GM23338 (cell line): ENCODE measurements around the gene RGL1. TPM values are rescaled to one million over a fixed set of nuclear protein-coding genes. Genes with fewer than 3 reads are reported as not detected.

Source experiments
- ATAC-seq: fragments of 200-7000 bp; cut with Tn5 transposase; 3 replicates; pipeline ENCODE4 v1.9.1; 2020
- DNase-seq: peaks from one replicate; pipeline ENCODE4 v3.0.0-alpha.2; 2015; ENCODE audit warnings: low spot score
- H2AFZ ChIP-seq: fragments of 200-600 bp; sonication (generic); 2 replicates; pipeline ENCODE4 v1.8.0; 2016; ENCODE audit warnings: antibody characterized with exemption, mild to moderate bottlenecking, moderate library complexity
- H3F3A ChIP-seq: fragments of 200-600 bp; sonication (generic); replicated peaks from 2 replicates; pipeline ENCODE4 v1.8.0; 2017; ENCODE audit warnings: antibody characterized with exemption, mixed run types, low read depth
- H3K27ac ChIP-seq: fragments of 200-600 bp; sonication (generic); 2 replicates; pipeline ENCODE4 v1.6.1; 2016; ENCODE audit warnings: low read depth
- H3K27me3 ChIP-seq: fragments of 200-600 bp; sonication (generic); 2 replicates; pipeline ENCODE4 v1.8.0; 2016; ENCODE audit warnings: mild to moderate bottlenecking, mixed run types, moderate library complexity; ENCODE audit not compliant: insufficient read depth
- H3K36me3 ChIP-seq: fragments of 200-600 bp; sonication (generic); 2 replicates; pipeline ENCODE4 v1.8.0; 2016; ENCODE audit warnings: mild to moderate bottlenecking; ENCODE audit not compliant: insufficient read depth
- H3K4me1 ChIP-seq: fragments of 200-600 bp; sonication (generic); 2 replicates; pipeline ENCODE4 v1.8.0; 2016; ENCODE audit warnings: mild to moderate bottlenecking, moderate library complexity; ENCODE audit not compliant: insufficient read depth
- H3K4me2 ChIP-seq: fragments of 200-600 bp; sonication (generic); 2 replicates; pipeline ENCODE4 v1.7.1; 2017; ENCODE audit warnings: mixed run types
- H3K4me3 ChIP-seq: fragments of 200-600 bp; sonication (generic); 2 replicates; pipeline ENCODE4 v1.6.1; 2016; ENCODE audit warnings: mixed run types
- H3K79me2 ChIP-seq: fragments of 200-600 bp; sonication (generic); replicated peaks from 2 replicates; pipeline ENCODE4 v1.8.0; 2017; ENCODE audit warnings: mild to moderate bottlenecking; ENCODE audit not compliant: insufficient read depth
- H3K9me2 ChIP-seq: fragments of 200-600 bp; sonication (generic); 2 replicates; pipeline ENCODE4 v1.8.0; 2017; ENCODE audit not compliant: insufficient read depth
- H4K20me1 ChIP-seq: fragments of 200-600 bp; sonication (generic); replicated peaks from 2 replicates; pipeline ENCODE4 v1.8.0; 2017; ENCODE audit warnings: mild to moderate bottlenecking; ENCODE audit not compliant: insufficient read depth
- H3K27ac Mint-ChIP-seq: 2 replicates; pipeline ENCODE4 v1.8.0; 2020; ENCODE audit warnings: inconsistent platforms, mild to moderate bottlenecking, moderate library complexity, mixed read lengths
- H3K27me3 Mint-ChIP-seq: 3 replicates; pipeline ENCODE4 v1.8.0; 2022; ENCODE audit warnings: low read depth, mild to moderate bottlenecking, moderate library complexity, mixed read lengths, inconsistent platforms; ENCODE audit not compliant: insufficient read depth, poor library complexity
- H3K36me3 Mint-ChIP-seq: 3 replicates; pipeline ENCODE4 v1.8.0; 2021; ENCODE audit warnings: low read depth, mild to moderate bottlenecking, inconsistent platforms, moderate library complexity, mixed read lengths
- H3K4me1 Mint-ChIP-seq: 3 replicates; pipeline ENCODE4 v1.8.0; 2020; ENCODE audit warnings: mild to moderate bottlenecking, inconsistent platforms, mixed read lengths
- H3K4me3 Mint-ChIP-seq: 3 replicates; pipeline ENCODE4 v1.8.0; 2021; ENCODE audit warnings: moderate library complexity, mild to moderate bottlenecking, inconsistent platforms, mixed read lengths
- H3K9me3 Mint-ChIP-seq: 3 replicates; pipeline ENCODE4 v1.8.0; 2020; ENCODE audit warnings: moderate library complexity, mild to moderate bottlenecking, inconsistent platforms, mixed read lengths
- CREB1 ChIP-seq: fragments of 250-450 bp; sonication (Bioruptor Pico); IDR thresholded peaks from 2 replicates; pipeline ENCODE4 v1.5.0; 2020; ENCODE audit warnings: low read depth, mild to moderate bottlenecking, moderate library complexity
- CTCF ChIP-seq, 2 experiments: fragments of 200-600 bp in 1 of 2; sonication (generic) in 1 of 2; conservative IDR thresholded peaks; 2 replicates each; pipeline versions ENCODE4 v1.5.1 to v1.6.1; 2016 to 2017; ENCODE audit warnings: antibody characterized with exemption in 2 of 2, low read depth in 2 of 2, mild to moderate bottlenecking in 2 of 2, moderate library complexity in 1 of 2
- ETS1 ChIP-seq: IDR thresholded peaks from 2 replicates; pipeline ENCODE4 v1.6.1; 2016; ENCODE audit warnings: antibody characterized with exemption
- EZH2 ChIP-seq: fragments of 200-600 bp; sonication (generic); IDR thresholded peaks from one replicate; pipeline ENCODE4 v1.8.0; 2017; ENCODE audit warnings: antibody characterized with exemption, mild to moderate bottlenecking, low read depth; ENCODE audit not compliant: unreplicated experiment
- EZH2phosphoT487 ChIP-seq: fragments of 200-600 bp; sonication (generic); IDR thresholded peaks from one replicate; pipeline ENCODE4 v1.8.1; 2018; ENCODE audit warnings: antibody characterized with exemption; ENCODE audit not compliant: unreplicated experiment
- JUNB ChIP-seq: IDR thresholded peaks from one replicate; pipeline ENCODE4 v1.6.1; 2016; ENCODE audit warnings: antibody characterized with exemption; ENCODE audit not compliant: unreplicated experiment
- NANOG ChIP-seq: IDR thresholded peaks from 2 replicates; pipeline ENCODE4 v1.6.1; 2016; ENCODE audit warnings: antibody characterized with exemption, borderline replicate concordance
- POLR2AphosphoS5 ChIP-seq: IDR thresholded peaks from 2 replicates; pipeline ENCODE4 v1.6.1; 2016; ENCODE audit warnings: antibody characterized with exemption, low read depth
- STAT1 ChIP-seq: IDR thresholded peaks from one replicate; pipeline ENCODE4 v1.6.1; 2016; ENCODE audit warnings: antibody characterized with exemption; ENCODE audit not compliant: unreplicated experiment
- ZNF114 ChIP-seq: fragments of 250-450 bp; sonication (Bioruptor Pico); IDR thresholded peaks from 2 replicates; pipeline ENCODE4 v1.5.0; 2020; ENCODE audit warnings: mild to moderate bottlenecking, moderate library complexity
- ZNF331 ChIP-seq: fragments of 250-450 bp; sonication (Bioruptor Pico); IDR thresholded peaks from 2 replicates; pipeline ENCODE4 v1.5.0; 2020; ENCODE audit warnings: low read depth, mild to moderate bottlenecking, moderate library complexity
- ZNF462 ChIP-seq: fragments of 250-450 bp; sonication (Bioruptor Pico); IDR thresholded peaks from 2 replicates; pipeline ENCODE4 v1.5.0; 2020; ENCODE audit warnings: mild to moderate bottlenecking, moderate library complexity
- polyA plus RNA-seq: library from polyadenylated mRNA; unstranded; fragments of >200 nt; fragmentation: Nextera tagmentation; extraction: Ambion mirVana; gene quantifications from 2 replicates; pipeline ENCODE4 v1.2.1, GENCODE V29; 2016
- total RNA-seq: library from RNA; depleted of rRNA; stranded (reverse); fragments of >200 nt; shearing (Covaris generic); gene quantifications from 2 replicates; pipeline ENCODE4 v1.2.3, GENCODE V29; 2014
- TF ChIP-seq, protein P1 (sequence below): IDR thresholded peaks from one replicate; pipeline ENCODE4 v1.6.1; 2018; ENCODE audit warnings: antibody characterized with exemption; ENCODE audit not compliant: unreplicated experiment

The RGL1 gene
- total and polyA plus RNA-seq, 2 experiments from 2014 or later: 0.91 to 2.6 TPM

DNA sequence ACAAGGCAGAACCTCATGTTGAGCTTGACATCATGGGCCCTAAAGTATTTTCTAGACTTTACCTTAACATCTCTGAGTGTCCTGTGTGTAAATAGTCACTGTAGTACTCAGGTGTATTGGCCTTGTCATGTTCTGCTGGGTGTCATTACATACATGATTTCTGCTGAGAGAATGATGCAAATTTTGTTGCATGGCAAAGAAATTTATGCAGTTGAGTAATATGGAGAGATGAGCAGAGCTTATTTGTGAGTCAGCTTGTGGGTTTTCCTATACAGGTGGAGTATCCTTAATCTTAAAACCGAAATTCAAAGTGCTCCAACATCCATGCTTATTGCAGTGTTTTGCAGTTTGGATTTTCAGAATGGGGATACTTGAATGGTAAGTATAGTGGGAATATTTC lies 36.6 kb downstream of the RGL1 start:
- Histone ChIP-seq H3F3A (no peaks in the 10 kb centered on the region), H3K4me1 (no peaks in the 10 kb centered on the region), H2AFZ (no peak overlapping the region), H3K79me2 (no peaks in the 10 kb centered on the region), H3K4me3 (no peak overlapping the region), H3K36me3 (no peaks in the 10 kb centered on the region), H3K27ac (no peak overlapping the region), H3K4me2 (no peak overlapping the region), H3K27me3 (no peaks in the 10 kb centered on the region), H4K20me1 (no peaks in the 10 kb centered on the region), H3K9me2 (no peaks in the 10 kb centered on the region)
- peaks cover 7% of the 10 kb centered on the region; the same call in 2 of the 3 replicates for H3K4me1 Mint-ChIP-seq
- ATAC-seq (no peak), DNase-seq (no peak)
- H3K9me3 Mint-ChIP-seq: no peaks in the 10 kb centered on the region
- no peaks in the 10 kb centered on the region for H3K27me3 Mint-ChIP-seq
- no peak overlapping the region for H3K4me3 Mint-ChIP-seq
- TF ChIP-seq JUNB (no peak), POLR2AphosphoS5 (no peak), STAT1 (no peak), ZNF331 (CRISPR knock-in tag) (no peak), CTCF (conservative IDR thresholded peaks at IDR 0.05; ENCODE audit: low read depth in 2 of 2) (no peak), NANOG (no peak), ZNF462 (no peak), ZNF114 (no peak), CREB1 (CRISPR knock-in tag) (no peak), EZH2phosphoT487 (no peak), EZH2 (no peak), ETS1 (no peak)
- TF ChIP-seq, protein P1, sequence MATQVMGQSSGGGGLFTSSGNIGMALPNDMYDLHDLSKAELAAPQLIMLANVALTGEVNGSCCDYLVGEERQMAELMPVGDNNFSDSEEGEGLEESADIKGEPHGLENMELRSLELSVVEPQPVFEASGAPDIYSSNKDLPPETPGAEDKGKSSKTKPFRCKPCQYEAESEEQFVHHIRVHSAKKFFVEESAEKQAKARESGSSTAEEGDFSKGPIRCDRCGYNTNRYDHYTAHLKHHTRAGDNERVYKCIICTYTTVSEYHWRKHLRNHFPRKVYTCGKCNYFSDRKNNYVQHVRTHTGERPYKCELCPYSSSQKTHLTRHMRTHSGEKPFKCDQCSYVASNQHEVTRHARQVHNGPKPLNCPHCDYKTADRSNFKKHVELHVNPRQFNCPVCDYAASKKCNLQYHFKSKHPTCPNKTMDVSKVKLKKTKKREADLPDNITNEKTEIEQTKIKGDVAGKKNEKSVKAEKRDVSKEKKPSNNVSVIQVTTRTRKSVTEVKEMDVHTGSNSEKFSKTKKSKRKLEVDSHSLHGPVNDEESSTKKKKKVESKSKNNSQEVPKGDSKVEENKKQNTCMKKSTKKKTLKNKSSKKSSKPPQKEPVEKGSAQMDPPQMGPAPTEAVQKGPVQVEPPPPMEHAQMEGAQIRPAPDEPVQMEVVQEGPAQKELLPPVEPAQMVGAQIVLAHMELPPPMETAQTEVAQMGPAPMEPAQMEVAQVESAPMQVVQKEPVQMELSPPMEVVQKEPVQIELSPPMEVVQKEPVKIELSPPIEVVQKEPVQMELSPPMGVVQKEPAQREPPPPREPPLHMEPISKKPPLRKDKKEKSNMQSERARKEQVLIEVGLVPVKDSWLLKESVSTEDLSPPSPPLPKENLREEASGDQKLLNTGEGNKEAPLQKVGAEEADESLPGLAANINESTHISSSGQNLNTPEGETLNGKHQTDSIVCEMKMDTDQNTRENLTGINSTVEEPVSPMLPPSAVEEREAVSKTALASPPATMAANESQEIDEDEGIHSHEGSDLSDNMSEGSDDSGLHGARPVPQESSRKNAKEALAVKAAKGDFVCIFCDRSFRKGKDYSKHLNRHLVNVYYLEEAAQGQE: no peak
- H3K36me3 Mint-ChIP-seq: no peaks in the 10 kb centered on the region
- H3K27ac Mint-ChIP-seq: no peak overlapping the region
